NCI-H526 treated with DMSO at 0.1 percent for 48 hours (cell line): ENCODE measurements around the gene HOXB6.

ENCODE experiments used
- DNase-seq: peaks from one replicate; lab custom pipeline; 2025; lab: John Stamatoyannopoulos, UW

The HOXB6 gene

GRCh38 chr17:48609759-48610281 lies 5.0 kb upstream of the HOXB6 start:
- DNase-seq, result no peak

GRCh38 chr17:48609033-48609432 lies 4.2 kb upstream of the HOXB6 start:
- DNase-seq, result no peak

- no peak for DNase-seq
Observed at GRCh38 chr17:48608494-48608834, 3.7 kb upstream of the HOXB6 start.

GRCh38 chr17:48606892-48607614 lies 2.3 kb upstream of the HOXB6 start:
- DNase-seq, result no peak

- no peak for DNase-seq
Observed at GRCh38 chr17:48605991-48606891, 1.5 kb upstream of the HOXB6 start.

GRCh38 chr17:48605409-48605919 lies 678 bp upstream of the HOXB6 start:
- no peak for DNase-seq

- DNase-seq, result no peak
Observed at GRCh38 chr17:48603959-48604769, 622 bp downstream of the HOXB6 start.

GRCh38 chr17:48601539-48602425 lies 3.0 kb downstream of the HOXB6 start:
- no peak for DNase-seq

GRCh38 chr17:48601207-48601538 lies 3.6 kb downstream of the HOXB6 start:
- DNase-seq, result no peak

GRCh38 chr17:48600244-48601098 lies 4.3 kb downstream of the HOXB6 start:
- DNase-seq, result no peak

GRCh38 chr17:48599354-48599753 lies 5.4 kb downstream of the HOXB6 start:
- no peak for DNase-seq

GRCh38 chr17:48598736-48599135 lies 6.0 kb downstream of the HOXB6 start:
- no peak for DNase-seq

GRCh38 chr17:48597778-48598631 lies 6.8 kb downstream of the HOXB6 start:
- no peak for DNase-seq

- no peak for DNase-seq
Observed at GRCh38 chr17:48597528-48597777, 7.3 kb downstream of the HOXB6 start.

GRCh38 chr17:48596735-48597527 lies 7.9 kb downstream of the HOXB6 start:
- no peak for DNase-seq

- DNase-seq, result no peak
Observed at GRCh38 chr17:48596000-48596734, 8.6 kb downstream of the HOXB6 start.

- no peak for DNase-seq
Observed at GRCh38 chr17:48595278-48595999, 9.3 kb downstream of the HOXB6 start.
